Epithelial cell of prostate (primary cell): ENCODE data around the gene ATF6B.
A peak's percentile ranks its signal among the peaks of the same experiment; 100 is the strongest.

ENCODE experiments used
- DNase-seq: peaks from one replicate; pipeline ENCODE4 v3.0.0-alpha.2; 2011; ENCODE audit warnings: low read depth, low spot score
- H3K27ac ChIP-seq: fragments of 450-650 bp; 2 replicates; pipeline ENCODE4 v1.5.1; 2017; ENCODE audit warnings: mild to moderate bottlenecking

ATF6B gene

DNA sequence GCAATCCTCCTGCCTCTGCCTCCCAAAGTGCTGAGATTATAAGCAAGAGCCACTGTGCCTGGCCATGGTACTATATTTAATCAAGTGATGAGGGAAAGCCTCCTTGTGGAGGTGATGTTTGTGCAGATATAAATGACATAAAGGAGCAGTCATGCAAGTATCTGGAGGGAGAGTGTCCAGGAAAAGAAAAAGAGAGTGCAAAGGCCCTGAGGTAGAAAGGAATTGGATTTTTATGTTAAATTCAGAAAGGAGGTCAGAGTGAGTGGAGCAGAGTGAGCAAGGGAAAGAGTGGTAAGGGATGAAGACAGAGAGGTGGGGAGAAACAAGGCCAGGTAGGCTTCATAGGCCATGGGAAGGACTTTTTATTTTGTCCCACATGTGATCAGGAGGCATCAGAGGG is 9.4 kb upstream of the ATF6B start:
- H3K27ac ChIP-seq: no peak overlapping the region
- no peak for DNase-seq

GRCh38 chr6:32133786-32134185 is 5.7 kb upstream of the ATF6B start:
- no peak for DNase-seq
- no peak overlapping the region for H3K27ac ChIP-seq

- peak overlapping the region; percentile 31 for H3K27ac ChIP-seq
- no peak for DNase-seq
Observed at GRCh38 chr6:32132110-32132509, 4.1 kb upstream of the ATF6B start.

DNA sequence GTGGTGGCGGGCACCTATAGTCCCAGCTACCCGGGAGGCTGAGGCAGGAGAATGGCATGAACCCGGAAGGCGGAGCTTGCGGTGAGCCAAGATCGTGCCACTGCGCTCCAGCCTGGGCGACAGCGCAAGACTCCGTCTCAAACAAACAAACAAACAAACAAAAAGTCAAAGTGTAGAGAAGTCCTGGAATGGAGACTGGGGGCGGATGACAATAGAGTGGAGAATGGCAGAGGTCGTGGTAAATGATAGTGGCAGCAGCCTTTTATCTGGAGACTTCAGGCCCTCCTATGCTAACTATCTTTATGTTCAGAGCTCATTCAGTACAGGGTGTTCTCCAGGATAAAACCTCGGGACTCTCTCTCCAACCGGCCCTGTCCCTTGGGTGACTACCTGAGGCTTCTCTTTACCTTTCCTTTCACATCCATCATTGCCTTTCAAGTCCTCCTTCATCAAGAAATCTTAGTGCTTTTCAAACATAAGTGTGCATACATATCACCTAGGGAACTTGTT is 3.4 kb upstream of the ATF6B start:
- no peak for DNase-seq
- H3K27ac ChIP-seq: peak overlapping the region; percentile 31

- peak overlapping the region; percentile 61 for H3K27ac ChIP-seq
- no peak for DNase-seq
Observed at GRCh38 chr6:32129297-32130088, 1.4 kb upstream of the ATF6B start.

DNA sequence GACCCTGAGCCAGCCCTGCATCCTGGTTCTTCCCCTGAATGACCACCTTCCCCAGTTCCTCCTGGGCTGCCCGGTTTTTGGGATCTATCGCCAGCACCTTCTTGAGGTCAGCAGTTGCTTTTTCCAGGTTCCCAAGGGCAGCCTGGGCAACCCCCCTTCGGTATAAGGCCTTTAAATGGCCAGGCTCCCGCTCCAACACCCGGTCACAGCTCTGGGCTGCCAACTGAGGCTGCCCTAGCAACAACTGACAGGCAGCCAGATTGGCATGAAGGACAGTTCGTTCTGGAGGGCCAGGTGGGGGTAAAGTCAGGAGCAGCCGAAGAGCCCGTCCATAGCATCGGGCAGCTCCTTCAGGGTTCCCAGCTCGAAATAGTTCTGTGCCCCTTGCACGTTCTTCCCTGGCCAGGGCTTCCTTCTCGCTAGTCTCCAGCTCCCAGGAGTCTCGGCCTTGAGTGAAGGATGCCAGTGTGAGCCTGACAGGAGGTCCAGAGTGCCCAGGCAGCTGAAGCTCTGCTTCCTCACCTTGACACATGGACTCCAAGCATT is 778 bp upstream of the ATF6B start:
- H3K27ac ChIP-seq: peak overlapping the region; percentile 61
- DNase-seq: no peak

DNA sequence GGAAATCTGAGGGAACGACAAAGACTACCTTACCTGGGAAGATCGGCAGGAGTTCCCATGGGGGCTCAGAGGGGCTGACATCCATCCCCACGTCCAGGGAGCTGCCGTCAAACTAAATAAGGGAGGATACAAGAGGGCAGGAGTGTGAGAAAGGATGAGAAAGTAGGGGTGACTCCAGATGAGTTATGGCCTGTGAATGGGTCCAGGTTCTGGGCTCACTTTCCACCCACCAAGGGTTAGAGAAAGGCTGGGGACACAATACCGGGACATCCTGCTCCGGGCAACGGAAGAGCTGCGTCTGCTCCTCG is 683 bp downstream of the ATF6B start:
- no peak for DNase-seq
- H3K27ac ChIP-seq: peak overlapping the region; percentile 53

GRCh38 chr6:32126880-32127279 is 1.2 kb downstream of the ATF6B start:
- no peak for DNase-seq
- peak overlapping the region; percentile 53 for H3K27ac ChIP-seq

DNA sequence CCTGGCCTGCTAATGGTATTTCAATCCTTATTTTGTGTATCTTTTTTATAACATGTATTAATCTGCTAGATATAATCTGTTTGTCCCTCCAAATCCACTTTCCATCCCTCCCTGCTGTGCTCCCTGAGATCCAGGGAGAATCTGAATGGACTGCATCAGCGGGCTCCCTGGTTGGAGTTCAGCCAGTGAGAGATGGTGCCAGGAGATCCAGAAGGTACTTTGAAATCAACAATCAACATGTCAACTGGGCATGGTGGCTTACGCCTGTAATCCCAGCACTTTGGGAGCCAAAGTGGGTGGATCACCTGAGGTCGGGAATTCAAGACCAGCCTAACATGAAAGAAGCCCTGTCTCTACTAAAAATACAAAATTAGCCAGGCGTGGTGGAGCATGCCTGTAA is 4.4 kb downstream of the ATF6B start:
- no peak for DNase-seq

DNA sequence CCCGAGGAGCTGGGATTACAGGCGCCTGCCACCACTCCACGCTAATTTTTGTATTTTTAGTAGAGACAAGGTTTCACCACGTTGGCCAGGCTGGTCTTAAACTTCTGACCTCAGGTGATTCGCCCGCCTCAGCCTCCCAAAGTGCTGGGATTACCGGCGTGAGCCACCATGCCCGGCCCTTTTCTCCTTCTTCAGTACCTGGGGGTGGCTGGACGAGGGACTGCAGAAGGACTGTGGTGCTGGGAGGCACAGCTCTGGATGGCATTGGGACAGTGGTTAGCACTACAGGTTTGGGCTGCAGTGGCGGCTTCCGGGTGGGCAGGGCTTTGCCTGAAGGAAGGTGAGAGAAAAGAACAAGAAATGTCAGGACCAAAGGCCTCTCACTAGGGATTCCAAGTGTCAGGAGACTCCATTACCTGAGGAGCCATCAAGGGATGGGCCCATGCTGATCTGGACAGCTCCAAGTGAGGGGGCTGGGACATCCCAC is 7.4 kb downstream of the ATF6B start:
- H3K27ac ChIP-seq: no peak overlapping the region
- DNase-seq: no peak

More for the DNA sequence above, 4.4 kb downstream of the ATF6B start:
- no peak overlapping the region for H3K27ac ChIP-seq

DNA sequence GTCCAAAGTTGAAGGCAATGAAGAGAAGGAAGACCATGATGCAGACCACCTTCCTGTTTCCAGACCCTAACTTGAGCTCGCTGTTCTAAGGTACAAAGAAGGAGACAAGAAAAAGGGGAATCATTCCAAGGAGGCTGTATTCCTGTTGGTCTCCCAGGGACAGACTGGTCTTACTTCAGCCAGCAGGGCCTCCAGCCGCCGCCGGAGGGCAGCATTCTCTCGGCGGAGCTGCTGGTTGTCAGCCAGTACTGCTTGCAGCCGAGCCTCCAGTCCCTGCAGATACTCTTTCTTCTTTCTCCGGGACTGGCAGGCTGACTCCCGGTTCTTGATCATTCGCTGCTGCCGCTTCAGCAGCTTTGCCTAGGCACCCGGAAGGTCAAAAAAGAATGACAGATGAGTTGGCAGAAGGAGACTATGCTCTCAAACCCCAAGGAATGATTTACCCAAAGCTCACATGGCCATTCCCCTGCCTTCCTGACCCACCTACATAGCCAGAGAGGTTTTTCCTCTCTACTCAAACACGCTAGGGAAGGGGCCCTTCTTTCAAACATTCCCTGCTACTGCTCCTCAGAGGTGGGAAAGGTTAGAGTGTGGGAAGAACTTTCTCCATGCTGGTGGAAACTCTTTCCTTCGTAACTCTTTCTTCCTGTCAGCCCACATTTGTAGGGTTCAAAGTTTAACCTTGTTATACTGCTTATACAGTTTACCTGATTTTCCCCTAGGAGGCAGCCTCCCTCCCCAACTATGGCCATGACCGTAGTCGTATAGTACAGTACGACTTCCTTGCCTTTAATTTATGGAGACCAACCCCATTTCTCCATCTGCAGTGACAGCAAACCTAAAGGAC is 9.0 kb downstream of the ATF6B start:
- peak; percentile 40 for DNase-seq
- H3K27ac ChIP-seq: peak overlapping the region; percentile 9

DNA sequence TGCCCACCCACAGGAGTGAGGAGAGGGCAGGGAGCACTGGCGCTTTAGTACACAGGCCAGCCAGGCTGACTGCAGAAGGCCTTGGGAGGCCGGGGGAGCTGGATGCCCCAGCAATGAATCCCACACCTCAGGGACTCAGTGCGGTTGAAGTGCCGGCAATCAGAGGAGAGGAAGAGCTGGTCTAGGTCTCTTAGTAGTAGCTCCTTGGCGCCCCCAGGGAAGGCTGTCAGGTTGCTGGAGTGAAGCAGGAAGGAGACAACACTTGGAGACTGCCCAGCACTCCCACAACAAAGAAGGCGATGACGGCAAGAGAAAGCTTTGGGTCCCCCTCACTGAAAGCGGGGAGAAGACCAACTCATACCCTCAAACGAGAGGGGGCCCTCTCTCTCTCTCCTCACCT is 10.6 kb downstream of the ATF6B start:
- no peak overlapping the region for H3K27ac ChIP-seq
- no peak for DNase-seq

- no peak for DNase-seq
- H3K27ac ChIP-seq: no peak overlapping the region
Observed at GRCh38 chr6:32116674-32117073, 11.4 kb downstream of the ATF6B start.

DNA sequence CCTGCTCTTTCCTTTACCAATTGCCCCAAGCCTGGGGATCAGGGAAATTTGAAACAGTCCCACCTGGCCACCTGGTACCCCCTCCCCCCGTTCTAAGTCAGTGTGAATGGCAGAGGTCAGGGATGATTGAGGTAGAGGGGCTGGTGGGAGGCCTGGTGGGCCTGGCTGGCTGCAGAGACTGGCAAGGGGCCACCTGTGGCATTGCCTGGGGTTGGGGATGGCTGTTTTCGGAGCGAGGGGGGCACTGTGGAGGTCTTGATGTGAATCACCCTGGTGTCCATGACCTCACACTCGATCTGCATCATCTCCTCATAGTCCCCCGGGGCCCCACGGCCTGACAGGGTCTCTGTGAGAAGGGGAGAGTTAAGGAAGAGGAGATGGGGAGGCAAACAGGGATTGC is 12.4 kb downstream of the ATF6B start:
- H3K27ac ChIP-seq: peak overlapping the region; percentile 32

GRCh38 chr6:32114796-32115195 is 13.2 kb downstream of the ATF6B start:
- peak overlapping the region; percentile 32 for H3K27ac ChIP-seq

More for the DNA sequence above, 12.4 kb downstream of the ATF6B start:
- DNase-seq: no peak

DNA sequence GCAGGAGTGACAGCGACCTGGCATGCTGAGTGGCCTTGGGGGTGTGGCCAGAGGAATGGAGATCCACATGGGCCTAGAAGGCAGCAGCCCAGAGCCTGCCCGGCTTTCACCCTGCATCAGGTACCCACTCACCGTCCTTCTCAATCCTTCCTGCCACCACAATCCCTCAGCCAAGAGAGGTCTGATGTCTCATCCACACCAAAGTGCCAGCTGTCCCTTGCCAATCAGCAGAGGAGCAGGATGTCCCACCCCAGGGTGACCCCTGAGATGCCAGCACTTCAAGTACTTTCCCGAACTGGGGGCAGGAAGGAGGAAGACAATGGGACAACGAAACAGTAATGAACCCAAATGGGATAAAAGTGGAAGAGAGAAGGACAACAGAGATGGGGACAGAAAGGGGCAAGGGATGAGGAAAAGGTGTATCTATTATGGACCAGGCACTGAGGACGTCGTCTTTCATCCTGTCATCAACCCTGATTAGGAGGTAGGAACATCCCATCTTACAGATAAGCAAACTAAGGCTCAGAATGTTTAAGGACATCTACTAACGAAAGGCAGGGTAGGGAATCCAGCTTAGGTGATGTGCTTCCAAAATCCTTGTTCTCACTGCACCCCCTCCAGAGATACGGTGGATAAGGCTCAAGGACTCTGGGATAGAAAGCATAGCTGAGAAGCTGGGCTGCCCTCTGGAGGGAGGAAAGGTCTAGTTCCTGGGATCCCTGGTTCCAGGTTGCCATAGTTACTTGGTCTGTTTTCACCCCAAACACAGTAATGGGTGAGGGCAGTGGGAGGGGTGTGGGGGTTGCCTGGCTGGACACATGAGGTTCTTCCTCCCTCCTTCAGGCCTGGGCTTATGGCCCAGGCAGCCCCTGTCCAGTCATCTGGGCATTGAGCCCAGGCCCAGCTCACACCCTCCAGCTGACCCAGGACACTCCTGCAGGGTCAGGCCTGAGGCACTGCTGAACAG is 14.4 kb downstream of the ATF6B start:
- no peak overlapping the region for H3K27ac ChIP-seq
- no peak for DNase-seq

More at GRCh38 chr6:32114796-32115195, 13.2 kb downstream of the ATF6B start:
- no peak for DNase-seq

GRCh38 chr6:32112431-32112980 is 15.5 kb downstream of the ATF6B start:
- no peak for DNase-seq
- H3K27ac ChIP-seq: no peak overlapping the region

GRCh38 chr6:32111424-32112066 is 16.5 kb downstream of the ATF6B start:
- DNase-seq: no peak
- H3K27ac ChIP-seq: no peak overlapping the region

DNA sequence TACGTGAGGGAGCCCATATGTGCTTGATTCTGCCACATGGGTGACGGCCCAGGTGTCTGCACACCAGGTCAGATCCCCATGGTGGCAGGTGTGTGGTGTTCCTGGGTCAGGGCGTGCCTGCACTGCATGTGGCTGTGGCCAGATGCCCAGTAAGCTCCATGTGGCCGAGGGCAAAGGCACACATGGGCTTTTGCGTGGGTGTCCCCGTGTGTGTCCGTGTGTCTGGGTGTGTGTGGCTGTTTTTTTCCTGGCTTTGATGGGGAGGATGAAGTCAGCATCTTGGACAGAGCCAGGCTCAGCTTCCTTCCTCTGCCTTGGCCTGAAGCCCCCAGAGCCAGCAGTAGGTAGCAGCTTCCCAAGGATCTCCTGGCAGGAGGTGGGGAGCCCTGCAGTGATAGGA is 17.4 kb downstream of the ATF6B start:
- DNase-seq: no peak
- H3K27ac ChIP-seq: no peak overlapping the region
